ENCODE data around the gene SLFN14. TPM values are rescaled to one million over a fixed set of nuclear protein-coding genes. Genes with fewer than 3 reads are reported as not detected.

The SLFN14 gene
- total RNA-seq, 1 experiment from 2014 or later = not detected

DNA sequence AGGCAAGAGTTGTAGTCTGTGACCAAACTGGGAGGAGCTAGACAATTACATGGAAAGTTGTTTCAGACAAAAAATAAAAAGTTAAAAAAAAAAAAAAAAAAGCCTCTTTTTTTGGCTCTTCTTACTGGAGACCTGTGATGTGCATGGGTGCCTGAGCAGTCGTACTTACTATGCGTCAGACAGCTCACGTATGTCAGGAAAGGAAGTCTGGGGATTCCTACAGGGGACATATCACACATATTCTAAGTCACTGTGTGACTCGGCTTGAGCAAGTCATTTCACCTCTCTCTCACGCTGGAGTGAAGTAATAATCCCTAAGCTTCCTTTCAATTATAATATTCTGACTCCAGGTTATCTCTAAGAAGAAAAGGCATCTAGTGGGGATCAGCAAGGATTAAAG is 6.0 kb downstream of the SLFN14 start:
- no peaks in the 10 kb centered on the region for H3K9me3 ChIP-seq (ENCODE audit: control insufficient read depth, insufficient read depth, low read depth, low read length)
- no peak for TF ChIP-seq SIN3A (IDR thresholded peaks at IDR 0.05; ENCODE audit: borderline replicate concordance, insufficient read depth, low read depth, low read length)
- TF ChIP-seq POLR2AphosphoS5 (IDR thresholded peaks at IDR 0.05; ENCODE audit: low read depth, low read length) = no peak
- TF ChIP-seq TCF7L2 (IDR thresholded peaks at IDR 0.05; ENCODE audit: low read depth, low read length) = no peak
- TF ChIP-seq, protein P1, sequence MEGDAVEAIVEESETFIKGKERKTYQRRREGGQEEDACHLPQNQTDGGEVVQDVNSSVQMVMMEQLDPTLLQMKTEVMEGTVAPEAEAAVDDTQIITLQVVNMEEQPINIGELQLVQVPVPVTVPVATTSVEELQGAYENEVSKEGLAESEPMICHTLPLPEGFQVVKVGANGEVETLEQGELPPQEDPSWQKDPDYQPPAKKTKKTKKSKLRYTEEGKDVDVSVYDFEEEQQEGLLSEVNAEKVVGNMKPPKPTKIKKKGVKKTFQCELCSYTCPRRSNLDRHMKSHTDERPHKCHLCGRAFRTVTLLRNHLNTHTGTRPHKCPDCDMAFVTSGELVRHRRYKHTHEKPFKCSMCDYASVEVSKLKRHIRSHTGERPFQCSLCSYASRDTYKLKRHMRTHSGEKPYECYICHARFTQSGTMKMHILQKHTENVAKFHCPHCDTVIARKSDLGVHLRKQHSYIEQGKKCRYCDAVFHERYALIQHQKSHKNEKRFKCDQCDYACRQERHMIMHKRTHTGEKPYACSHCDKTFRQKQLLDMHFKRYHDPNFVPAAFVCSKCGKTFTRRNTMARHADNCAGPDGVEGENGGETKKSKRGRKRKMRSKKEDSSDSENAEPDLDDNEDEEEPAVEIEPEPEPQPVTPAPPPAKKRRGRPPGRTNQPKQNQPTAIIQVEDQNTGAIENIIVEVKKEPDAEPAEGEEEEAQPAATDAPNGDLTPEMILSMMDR (IDR thresholded peaks at IDR 0.05) = no peak
- TF ChIP-seq, protein P2, sequence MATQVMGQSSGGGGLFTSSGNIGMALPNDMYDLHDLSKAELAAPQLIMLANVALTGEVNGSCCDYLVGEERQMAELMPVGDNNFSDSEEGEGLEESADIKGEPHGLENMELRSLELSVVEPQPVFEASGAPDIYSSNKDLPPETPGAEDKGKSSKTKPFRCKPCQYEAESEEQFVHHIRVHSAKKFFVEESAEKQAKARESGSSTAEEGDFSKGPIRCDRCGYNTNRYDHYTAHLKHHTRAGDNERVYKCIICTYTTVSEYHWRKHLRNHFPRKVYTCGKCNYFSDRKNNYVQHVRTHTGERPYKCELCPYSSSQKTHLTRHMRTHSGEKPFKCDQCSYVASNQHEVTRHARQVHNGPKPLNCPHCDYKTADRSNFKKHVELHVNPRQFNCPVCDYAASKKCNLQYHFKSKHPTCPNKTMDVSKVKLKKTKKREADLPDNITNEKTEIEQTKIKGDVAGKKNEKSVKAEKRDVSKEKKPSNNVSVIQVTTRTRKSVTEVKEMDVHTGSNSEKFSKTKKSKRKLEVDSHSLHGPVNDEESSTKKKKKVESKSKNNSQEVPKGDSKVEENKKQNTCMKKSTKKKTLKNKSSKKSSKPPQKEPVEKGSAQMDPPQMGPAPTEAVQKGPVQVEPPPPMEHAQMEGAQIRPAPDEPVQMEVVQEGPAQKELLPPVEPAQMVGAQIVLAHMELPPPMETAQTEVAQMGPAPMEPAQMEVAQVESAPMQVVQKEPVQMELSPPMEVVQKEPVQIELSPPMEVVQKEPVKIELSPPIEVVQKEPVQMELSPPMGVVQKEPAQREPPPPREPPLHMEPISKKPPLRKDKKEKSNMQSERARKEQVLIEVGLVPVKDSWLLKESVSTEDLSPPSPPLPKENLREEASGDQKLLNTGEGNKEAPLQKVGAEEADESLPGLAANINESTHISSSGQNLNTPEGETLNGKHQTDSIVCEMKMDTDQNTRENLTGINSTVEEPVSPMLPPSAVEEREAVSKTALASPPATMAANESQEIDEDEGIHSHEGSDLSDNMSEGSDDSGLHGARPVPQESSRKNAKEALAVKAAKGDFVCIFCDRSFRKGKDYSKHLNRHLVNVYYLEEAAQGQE (IDR thresholded peaks at IDR 0.05; ENCODE audit: insufficient read depth in 1 of 2, low read depth in 2 of 2, low read length in 1 of 2) = no peak
- ChIA-PET POLR2A (interaction anchor here (0.5 to 0.6 kb wide), 2 partner anchors 17 to 74 kb away, joined by 3 to 7 read pairs; partner anchors contain the start of gene SLFN12L), CTCF (interaction anchor here (0.6 to 2.1 kb wide), 3 partner anchors 10 to 193 kb away, joined by 3 to 10 read pairs (median 6); no protein-coding TSS in a partner anchor)
- in situ Hi-C loops (cut with HindIII; ENCODE audit: low pct_unique_long_range_greater_than_20kb, low sequenced_read_pairs) (no loop called here), intact Hi-C loops (cut with micrococcal nuclease; ENCODE audit: unreplicated experiment) (loop anchor here (5.0 kb wide), 1 partner anchor 193 kb away; no protein-coding TSS in a partner anchor)
- ATAC-seq (no peak), DNase-seq (ENCODE audit: low read depth, low spot score) (no peak)
- no peak overlapping the region for H3K4me3 ChIP-seq (ENCODE audit: low read depth in 2 of 2, low read length in 2 of 2)
- no peaks in the 10 kb centered on the region for H3K36me3 ChIP-seq (ENCODE audit: control insufficient read depth, insufficient read depth, low read length)
- H3K27ac ChIP-seq (ENCODE audit: low read length) = no peak overlapping the region
- BruUV-seq (replicated peaks) = no TSS peak
- H3K4me1 ChIP-seq (ENCODE audit: control insufficient read depth, insufficient read depth, low read length) = no peaks in the 10 kb centered on the region
- H3K27me3 ChIP-seq (ENCODE audit: control insufficient read depth, insufficient read depth, low read length) = peaks cover 7% of the 10 kb centered on the region; the same call in 1 of the 2 replicates

DNA sequence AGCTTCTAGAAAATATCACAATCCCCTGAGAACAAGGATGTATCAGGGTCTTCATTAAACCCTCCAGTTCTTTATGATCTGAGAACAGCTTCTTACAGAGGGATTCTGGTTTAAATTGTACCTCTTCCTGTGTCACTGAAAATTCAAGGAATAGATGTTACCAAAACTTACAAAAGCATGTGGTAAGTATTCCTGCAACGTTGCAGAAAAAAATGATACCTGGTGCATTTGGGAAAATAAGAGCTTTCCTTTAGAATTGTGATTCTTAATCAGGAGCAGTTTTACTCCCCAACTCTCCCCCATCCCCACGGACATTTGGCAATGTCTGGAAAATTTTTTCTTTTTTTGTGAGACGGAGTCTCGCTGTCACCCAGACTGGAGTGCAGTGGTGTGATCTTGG is 7.3 kb downstream of the SLFN14 start:
- POLR2A ChIA-PET = interaction anchor here (0.6 kb wide), 1 partner anchor 232 kb away, joined by 5 read pairs; no protein-coding TSS in a partner anchor
- Histone ChIP-seq H3K4me3 (ENCODE audit: low read depth in 2 of 2, low read length in 2 of 2) (no peak overlapping the region), H3K36me3 (ENCODE audit: control insufficient read depth, insufficient read depth, low read length) (no peaks in the 10 kb centered on the region), H3K27ac (ENCODE audit: low read length) (no peak overlapping the region), H3K9me3 (ENCODE audit: control insufficient read depth, insufficient read depth, low read depth, low read length) (no peaks in the 10 kb centered on the region), H3K4me1 (ENCODE audit: control insufficient read depth, insufficient read depth, low read length) (no peaks in the 10 kb centered on the region), H3K27me3 (ENCODE audit: control insufficient read depth, insufficient read depth, low read length) (peaks cover 14% of the 10 kb centered on the region)
- CTCF ChIA-PET = no interaction called here
- in situ Hi-C loops (cut with HindIII; ENCODE audit: low pct_unique_long_range_greater_than_20kb, low sequenced_read_pairs) = no loop called here
- DNase-seq (ENCODE audit: low read depth, low spot score) (no peak), ATAC-seq (no peak)
- TF ChIP-seq, protein P1 (IDR thresholded peaks at IDR 0.05) = no peak
- TF ChIP-seq TCF7L2 (IDR thresholded peaks at IDR 0.05; ENCODE audit: low read depth, low read length) (no peak), SIN3A (IDR thresholded peaks at IDR 0.05; ENCODE audit: borderline replicate concordance, insufficient read depth, low read depth, low read length) (no peak), POLR2AphosphoS5 (IDR thresholded peaks at IDR 0.05; ENCODE audit: low read depth, low read length) (no peak)
- TF ChIP-seq, protein P2 (IDR thresholded peaks at IDR 0.05; ENCODE audit: insufficient read depth in 1 of 2, low read depth in 2 of 2, low read length in 1 of 2) = no peak
- intact Hi-C loops (cut with micrococcal nuclease; ENCODE audit: unreplicated experiment) = no loop called here
- BruUV-seq (replicated peaks) = no TSS peak

Data from Panc1 (cell line).